SK-N-MC (cell line): Measurements from ENCODE around the gene E2F3.

Source experiments
- DNase-seq: peaks from one replicate; pipeline ENCODE4 v3.0.0-alpha.2; 2011; ENCODE audit warnings: low read depth, low spot score
- H3K27ac ChIP-seq: fragments of 200-600 bp; sonication (generic); 2 replicates; pipeline ENCODE4 v1.5.1; 2016; ENCODE audit warnings: mixed run types
- H3K36me3 ChIP-seq: fragments of 200-600 bp; sonication (generic); 2 replicates; pipeline ENCODE4 v1.6.1; 2017; ENCODE audit warnings: antibody characterized with exemption, low read length, mixed read lengths; ENCODE audit not compliant: insufficient read depth
- H3K4me3 ChIP-seq: fragments of 200-600 bp; sonication (generic); 2 replicates; pipeline ENCODE4 v1.5.1; 2016
- H3K9ac ChIP-seq: fragments of 200-600 bp; sonication (generic); 2 replicates; pipeline ENCODE4 v1.8.0; 2017; ENCODE audit warnings: mixed run types, mixed read lengths; ENCODE audit not compliant: insufficient read length
- H3K9me3 ChIP-seq: fragments of 200-600 bp; sonication (generic); 2 replicates; pipeline ENCODE4 v1.6.1; 2017; ENCODE audit warnings: low read depth, mild to moderate bottlenecking, antibody characterized with exemption, low read length, moderate library complexity, mixed read lengths
- EZH2 ChIP-seq: fragments of 200-600 bp; sonication (generic); IDR thresholded peaks from one replicate; pipeline ENCODE4 v1.6.1; 2017; ENCODE audit warnings: antibody characterized with exemption
- FOXP2 ChIP-seq: optimal IDR thresholded peaks from 2 replicates; pipeline ENCODE3; 2011; ENCODE audit warnings: mild to moderate bottlenecking, moderate library complexity; ENCODE audit not compliant: insufficient read depth; ENCODE audit errors: extremely low read length, control extremely low read depth
- POLR2AphosphoS5 ChIP-seq: IDR thresholded peaks from 2 replicates; pipeline ENCODE4 v1.6.1; 2012; ENCODE audit warnings: mild to moderate bottlenecking, low read depth, low read length, borderline replicate concordance

Gene E2F3

GRCh38 chr6:20416567-20417345 lies 15.1 kb downstream of the E2F3 start:
- Histone ChIP-seq H3K27ac (no peak overlapping the region; the same call in 1 of the 2 replicates), H3K4me3 (no peak overlapping the region), H3K36me3 (peaks cover 72% of the 10 kb centered on the region), H3K9ac (no peak overlapping the region), H3K9me3 (no peaks in the 10 kb centered on the region)
- DNase-seq = no peak
- TF ChIP-seq POLR2AphosphoS5 (no peak), EZH2 (no peak), FOXP2 (no peak)

GRCh38 chr6:20417819-20418218 lies 16.1 kb downstream of the E2F3 start:
- no peak overlapping the region for H3K27ac ChIP-seq
- H3K36me3 ChIP-seq = peaks cover 72% of the 10 kb centered on the region
- H3K4me3 ChIP-seq = no peak overlapping the region
- TF ChIP-seq FOXP2 (no peak), EZH2 (no peak), POLR2AphosphoS5 (no peak)
- no peak overlapping the region for H3K9ac ChIP-seq
- no peak for DNase-seq
- no peaks in the 10 kb centered on the region for H3K9me3 ChIP-seq

GRCh38 chr6:20426177-20427082 lies 24.8 kb downstream of the E2F3 start:
- TF ChIP-seq FOXP2 (no peak), EZH2 (no peak), POLR2AphosphoS5 (no peak)
- Histone ChIP-seq H3K36me3 (peaks cover 75% of the 10 kb centered on the region), H3K27ac (no peak overlapping the region), H3K9me3 (no peaks in the 10 kb centered on the region), H3K4me3 (no peak overlapping the region), H3K9ac (no peak overlapping the region)
- no peak for DNase-seq

GRCh38 chr6:20427856-20428255 lies 26.2 kb downstream of the E2F3 start:
- peaks cover 75% of the 10 kb centered on the region for H3K36me3 ChIP-seq
- no peak for TF ChIP-seq POLR2AphosphoS5
- no peak for TF ChIP-seq EZH2
- TF ChIP-seq FOXP2 = no peak
- no peak overlapping the region for H3K27ac ChIP-seq
- H3K9me3 ChIP-seq = no peaks in the 10 kb centered on the region
- H3K9ac ChIP-seq = no peak overlapping the region
- no peak overlapping the region for H3K4me3 ChIP-seq
- no peak for DNase-seq

GRCh38 chr6:20432692-20433091 lies 31.0 kb downstream of the E2F3 start:
- Histone ChIP-seq H3K4me3 (no peak overlapping the region), H3K9ac (no peak overlapping the region), H3K27ac (no peak overlapping the region), H3K36me3 (peaks cover 71% of the 10 kb centered on the region), H3K9me3 (no peaks in the 10 kb centered on the region)
- TF ChIP-seq POLR2AphosphoS5 = no peak
- TF ChIP-seq FOXP2 = no peak
- no peak for TF ChIP-seq EZH2
- DNase-seq = no peak

- Histone ChIP-seq H3K9me3 (no peaks in the 10 kb centered on the region), H3K9ac (no peak overlapping the region), H3K4me3 (no peak overlapping the region), H3K36me3 (peaks cover 75% of the 10 kb centered on the region), H3K27ac (no peak overlapping the region)
- TF ChIP-seq EZH2 (no peak), POLR2AphosphoS5 (no peak), FOXP2 (no peak)
- no peak for DNase-seq
Observed at GRCh38 chr6:20433321-20433720, 31.6 kb downstream of the E2F3 start.

GRCh38 chr6:20433929-20434328 lies 32.2 kb downstream of the E2F3 start:
- H3K9me3 ChIP-seq = no peaks in the 10 kb centered on the region
- no peak overlapping the region for H3K4me3 ChIP-seq
- no peak for DNase-seq
- H3K27ac ChIP-seq = no peak overlapping the region
- no peak overlapping the region for H3K9ac ChIP-seq
- TF ChIP-seq POLR2AphosphoS5 (no peak), FOXP2 (no peak), EZH2 (no peak)
- peaks cover 75% of the 10 kb centered on the region for H3K36me3 ChIP-seq

- Histone ChIP-seq H3K4me3 (no peak overlapping the region), H3K9me3 (no peaks in the 10 kb centered on the region), H3K36me3 (peaks cover 77% of the 10 kb centered on the region), H3K27ac (no peak overlapping the region), H3K9ac (no peak overlapping the region)
- no peak for TF ChIP-seq FOXP2
- no peak for TF ChIP-seq POLR2AphosphoS5
- no peak for TF ChIP-seq EZH2
- no peak for DNase-seq
Observed at GRCh38 chr6:20434766-20435165, 33.1 kb downstream of the E2F3 start.

- no peak overlapping the region for H3K27ac ChIP-seq
- H3K36me3 ChIP-seq = peaks cover 75% of the 10 kb centered on the region
- DNase-seq = no peak
- no peak for TF ChIP-seq FOXP2
- no peak for TF ChIP-seq EZH2
- TF ChIP-seq POLR2AphosphoS5 = no peak
- H3K9ac ChIP-seq = no peak overlapping the region
- H3K4me3 ChIP-seq = no peak overlapping the region
- H3K9me3 ChIP-seq = no peaks in the 10 kb centered on the region
Observed at GRCh38 chr6:20436719-20437118, 35.0 kb downstream of the E2F3 start.
